Muscle of leg (tissue), 11 donors: Measurements from ENCODE around the gene KRTAP26-1. TPM values are rescaled to one million over a fixed set of nuclear protein-coding genes. Genes with fewer than 3 reads are reported as not detected.

Source experiments
- DNase-seq: peaks from one replicate; pipeline ENCODE4 v3.0.0; 2013
- H3K27ac ChIP-seq: one replicate; pipeline ENCODE4 v1.5.1; 2013; ENCODE audit warnings: mild to moderate bottlenecking, low read length, control low read depth
- H3K27me3 ChIP-seq: one replicate; pipeline ENCODE4 v1.6.1; 2013; ENCODE audit warnings: low read length; ENCODE audit not compliant: control insufficient read depth, insufficient read depth
- H3K36me3 ChIP-seq: one replicate; pipeline ENCODE4 v1.6.1; 2013; ENCODE audit warnings: low read length; ENCODE audit not compliant: control insufficient read depth, insufficient read depth
- H3K4me1 ChIP-seq: one replicate; pipeline ENCODE4 v1.6.1; 2013; ENCODE audit warnings: low read length; ENCODE audit not compliant: control insufficient read depth, insufficient read depth
- H3K4me3 ChIP-seq: one replicate; pipeline ENCODE4 v1.5.1; 2013; ENCODE audit warnings: low read length, control low read depth
- H3K9me3 ChIP-seq: replicated peaks from 2 replicates; pipeline ENCODE4 v1.6.1; 2013; ENCODE audit warnings: low read depth, low read length; ENCODE audit not compliant: control insufficient read depth
- WGBS: methylation state at CpG from one replicate; pipeline ENCODE4 v1.1.5; 2013; ENCODE audit warnings: missing lambda C conversion rate; ENCODE audit not compliant: insufficient coverage; 5-methylcytosine and 5-hydroxymethylcytosine counted together
- polyA plus RNA-seq, 8 donors: library from polyadenylated mRNA; unstranded; fragments of 120-200 nt; gene quantifications; one replicate each; pipeline versions ENCODE4 v1.2.1 to v1.2.3, GENCODE V29; 2013; ENCODE audit warnings: inconsistent platforms in 1 of 8, low replicate concordance in 1 of 8; ENCODE audit not compliant: insufficient read length in 8 of 8, insufficient read depth in 1 of 8
- total RNA-seq: library from RNA; stranded (reverse); fragments of 120-200 nt; gene quantifications from one replicate; pipeline ENCODE4 v1.2.4, GENCODE V29; 2013

KRTAP26-1 gene
- total and polyA plus RNA-seq, 9 donors, result not detected

DNA sequence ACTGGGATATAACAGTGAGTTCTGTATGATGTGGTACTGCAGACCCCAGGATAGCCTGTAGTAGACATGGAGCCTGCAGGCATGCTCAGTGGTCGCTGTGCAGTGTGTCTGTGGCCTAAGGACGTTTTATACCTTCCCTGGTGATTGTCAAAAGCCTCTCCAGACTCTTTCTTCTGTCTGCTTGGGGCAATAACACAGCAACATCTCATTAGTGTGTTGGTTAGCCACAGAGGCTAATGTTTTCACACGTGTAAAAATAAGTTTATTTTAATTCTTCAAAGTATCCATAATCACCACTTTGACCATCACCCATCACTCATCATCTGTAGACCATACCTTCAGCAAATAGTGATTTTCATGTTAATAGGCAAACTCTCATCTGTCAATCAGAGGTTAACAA is 37.3 kb downstream of the KRTAP26-1 start, which contains the start of gene KRTAP24-1:
Gene KRTAP24-1, minus strand, starts transcription at position 101 of the 400 bp plus-strand sequence. Its CDS starts 18 bp downstream, at position 83.
- no peaks in the 10 kb centered on the region for H3K36me3 ChIP-seq
- H3K9me3 ChIP-seq, result no peaks in the 10 kb centered on the region
- H3K4me3 ChIP-seq, result no peak within 1 kb of the TSS
- no peaks in the 10 kb centered on the region for H3K4me1 ChIP-seq
- H3K27ac ChIP-seq, result no peak within 1 kb of the TSS
- WGBS, result no CpG with 5 or more reads among the region's 3 CpGs
- no peaks in the 10 kb centered on the region for H3K27me3 ChIP-seq
- no peak for DNase-seq

DNA sequence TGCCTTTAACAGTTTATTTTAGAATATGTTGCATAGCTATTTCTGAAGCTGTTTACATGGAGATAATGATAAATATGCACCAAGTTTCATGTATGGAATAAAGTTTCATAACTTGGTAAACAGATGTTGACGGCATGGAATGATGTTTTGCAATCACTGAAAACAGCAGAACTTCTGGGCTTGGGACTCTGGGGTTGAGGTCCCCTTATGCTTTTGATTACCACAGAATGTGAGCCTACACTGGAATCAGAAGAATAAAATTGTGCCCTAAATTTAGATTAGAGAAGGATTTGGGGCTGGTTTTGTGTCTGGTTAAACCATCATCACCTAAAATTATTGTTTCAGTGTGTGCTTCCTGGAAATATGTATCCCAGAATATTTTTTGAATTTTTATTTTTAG is 48.5 kb downstream of the KRTAP26-1 start:
- H3K4me1 ChIP-seq, result no peaks in the 10 kb centered on the region
- 40% methylated on average over 1 of the region's 1 CpG for WGBS
- H3K27me3 ChIP-seq, result no peaks in the 10 kb centered on the region
- H3K27ac ChIP-seq, result peak overlapping the region; percentile 61
- DNase-seq, result peak; percentile 81
- no peaks in the 10 kb centered on the region for H3K36me3 ChIP-seq
- no peak overlapping the region for H3K4me3 ChIP-seq
- H3K9me3 ChIP-seq, result no peaks in the 10 kb centered on the region

DNA sequence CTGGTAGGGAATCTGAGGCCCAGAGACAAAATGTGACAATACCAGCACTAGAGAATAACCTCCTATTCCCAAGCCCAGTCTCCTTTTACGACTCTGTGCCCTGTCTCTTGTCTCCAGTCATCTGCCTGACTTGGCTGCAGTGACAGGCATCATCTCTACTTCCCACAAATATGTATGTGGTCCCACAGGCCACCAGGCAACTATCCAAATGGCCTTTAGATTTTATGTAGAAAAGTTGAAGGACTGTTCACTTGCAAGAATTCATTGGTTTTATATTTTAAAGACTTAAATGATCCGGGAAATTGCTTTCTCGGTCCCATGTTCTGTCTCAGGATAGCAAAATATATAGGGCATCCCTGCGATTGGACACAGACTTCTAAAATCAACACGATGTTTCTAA is 49.0 kb downstream of the KRTAP26-1 start:
- no CpG with 5 or more reads among the region's 5 CpGs for WGBS
- Histone ChIP-seq H3K4me1 (no peaks in the 10 kb centered on the region), H3K27me3 (no peaks in the 10 kb centered on the region), H3K27ac (peak overlapping the region; percentile 61), H3K4me3 (no peak overlapping the region), H3K36me3 (no peaks in the 10 kb centered on the region), H3K9me3 (no peaks in the 10 kb centered on the region)
- peak; percentile 70 for DNase-seq

DNA sequence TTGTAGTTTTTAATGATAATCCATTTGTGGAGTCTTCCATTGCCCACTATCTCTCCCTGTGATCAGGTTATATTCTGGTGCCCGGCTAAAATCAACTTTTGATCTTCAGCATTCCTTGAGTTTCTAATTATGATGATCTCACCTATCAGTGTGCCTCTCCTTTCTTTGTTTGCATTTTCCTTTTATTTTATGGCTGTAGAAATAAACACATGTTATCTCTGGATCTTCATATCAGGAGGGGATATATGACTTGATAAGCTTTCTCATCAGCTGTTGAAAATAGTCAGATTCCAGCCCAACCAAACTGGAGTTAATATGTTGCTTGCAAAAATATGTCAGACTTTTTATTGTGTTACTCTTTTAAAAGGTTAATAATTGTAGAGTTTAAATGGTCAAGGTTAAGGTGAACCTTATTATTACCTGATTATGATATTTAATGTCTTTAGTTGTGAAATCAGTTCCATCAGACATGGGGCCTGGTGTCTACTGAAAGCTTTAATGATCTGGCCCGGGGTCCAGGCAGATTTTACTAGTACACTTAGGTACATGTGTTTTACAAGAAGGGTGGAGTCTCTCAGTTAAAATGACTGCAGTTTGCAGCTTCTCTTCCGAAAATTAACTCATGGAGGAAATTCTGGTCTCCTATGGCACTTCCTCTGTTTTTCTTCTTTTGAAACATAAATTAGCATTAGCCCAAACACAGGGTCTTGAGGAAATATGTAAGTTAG is 50.1 kb downstream of the KRTAP26-1 start:
- no peaks in the 10 kb centered on the region for H3K27me3 ChIP-seq
- WGBS, result no CpG with 5 or more reads among the region's 3 CpGs
- no peaks in the 10 kb centered on the region for H3K36me3 ChIP-seq
- no peaks in the 10 kb centered on the region for H3K4me1 ChIP-seq
- H3K27ac ChIP-seq, result no peak overlapping the region
- no peaks in the 10 kb centered on the region for H3K9me3 ChIP-seq
- H3K4me3 ChIP-seq, result no peak overlapping the region
- DNase-seq, result no peak

Other genes starting within 250 kb of the KRTAP26-1 start
- not detected for gene CLDN17, start 153.5 kb downstream of the KRTAP26-1 start, total RNA-seq
- gene CLDN17, start 153.5 kb downstream of the KRTAP26-1 start, polyA plus RNA-seq, result not detected
- not detected for gene CLDN8, start 104.2 kb downstream of the KRTAP26-1 start, total RNA-seq
- 1 to 10 TPM in 1 of 8 donors, under 1 TPM in 1, not detected in 6; 0.19 to 2.5 TPM for gene CLDN8, start 104.2 kb downstream of the KRTAP26-1 start, polyA plus RNA-seq
- gene KRTAP24-1, start 37.4 kb downstream of the KRTAP26-1 start, total RNA-seq, result not detected
- gene KRTAP24-1, start 37.4 kb downstream of the KRTAP26-1 start, polyA plus RNA-seq, result not detected
- gene KRTAP25-1, start 30.8 kb downstream of the KRTAP26-1 start, total RNA-seq, result not detected
- not detected for gene KRTAP25-1, start 30.8 kb downstream of the KRTAP26-1 start, polyA plus RNA-seq
- not detected for gene KRTAP27-1, start 17.4 kb upstream of the KRTAP26-1 start, total RNA-seq
- not detected for gene KRTAP27-1, start 17.4 kb upstream of the KRTAP26-1 start, polyA plus RNA-seq
- gene KRTAP23-1, start 28.3 kb upstream of the KRTAP26-1 start, total RNA-seq, result not detected
- gene KRTAP23-1, start 28.3 kb upstream of the KRTAP26-1 start, polyA plus RNA-seq, result under 1 TPM in 1 of 8 donors, not detected in 7; 0.69 TPM
- not detected for gene KRTAP13-2, start 52.0 kb upstream of the KRTAP26-1 start, total RNA-seq
- gene KRTAP13-2, start 52.0 kb upstream of the KRTAP26-1 start, polyA plus RNA-seq, result not detected
- gene KRTAP13-1, start 75.7 kb upstream of the KRTAP26-1 start, total RNA-seq, result not detected
- not detected for gene KRTAP13-1, start 75.7 kb upstream of the KRTAP26-1 start, polyA plus RNA-seq
- not detected for gene KRTAP13-3, start 105.6 kb upstream of the KRTAP26-1 start, total RNA-seq
- not detected for gene KRTAP13-3, start 105.6 kb upstream of the KRTAP26-1 start, polyA plus RNA-seq
- gene KRTAP13-4, start 109.9 kb upstream of the KRTAP26-1 start, total RNA-seq, result not detected
- gene KRTAP13-4, start 109.9 kb upstream of the KRTAP26-1 start, polyA plus RNA-seq, result not detected
- gene KRTAP15-1, start 120.0 kb upstream of the KRTAP26-1 start, total RNA-seq, result not detected
- not detected for gene KRTAP15-1, start 120.0 kb upstream of the KRTAP26-1 start, polyA plus RNA-seq
- gene KRTAP19-1, start 160.1 kb upstream of the KRTAP26-1 start, total RNA-seq, result not detected
- not detected for gene KRTAP19-1, start 160.1 kb upstream of the KRTAP26-1 start, polyA plus RNA-seq
- not detected for gene KRTAP19-2, start 167.1 kb upstream of the KRTAP26-1 start, total RNA-seq
- gene KRTAP19-2, start 167.1 kb upstream of the KRTAP26-1 start, polyA plus RNA-seq, result not detected
- gene KRTAP19-3, start 171.7 kb upstream of the KRTAP26-1 start, total RNA-seq, result not detected
- not detected for gene KRTAP19-3, start 171.7 kb upstream of the KRTAP26-1 start, polyA plus RNA-seq
- not detected for gene KRTAP19-4, start 176.8 kb upstream of the KRTAP26-1 start, total RNA-seq
- gene KRTAP19-4, start 176.8 kb upstream of the KRTAP26-1 start, polyA plus RNA-seq, result not detected
- gene KRTAP19-5, start 181.8 kb upstream of the KRTAP26-1 start, total RNA-seq, result not detected
- not detected for gene KRTAP19-5, start 181.8 kb upstream of the KRTAP26-1 start, polyA plus RNA-seq
- gene KRTAP19-6, start 221.5 kb upstream of the KRTAP26-1 start, total RNA-seq, result not detected
- not detected for gene KRTAP19-6, start 221.5 kb upstream of the KRTAP26-1 start, polyA plus RNA-seq
- gene KRTAP19-7, start 241.0 kb upstream of the KRTAP26-1 start, total RNA-seq, result not detected
- gene KRTAP19-7, start 241.0 kb upstream of the KRTAP26-1 start, polyA plus RNA-seq, result not detected